ENCODE measurements around the gene BEST1.
"Not testable (repeated sequence)": the region's sequence is repeated elsewhere in the genome, so short reads cannot be mapped to it uniquely, and the experiment has no call there.

The BEST1 gene

DNA sequence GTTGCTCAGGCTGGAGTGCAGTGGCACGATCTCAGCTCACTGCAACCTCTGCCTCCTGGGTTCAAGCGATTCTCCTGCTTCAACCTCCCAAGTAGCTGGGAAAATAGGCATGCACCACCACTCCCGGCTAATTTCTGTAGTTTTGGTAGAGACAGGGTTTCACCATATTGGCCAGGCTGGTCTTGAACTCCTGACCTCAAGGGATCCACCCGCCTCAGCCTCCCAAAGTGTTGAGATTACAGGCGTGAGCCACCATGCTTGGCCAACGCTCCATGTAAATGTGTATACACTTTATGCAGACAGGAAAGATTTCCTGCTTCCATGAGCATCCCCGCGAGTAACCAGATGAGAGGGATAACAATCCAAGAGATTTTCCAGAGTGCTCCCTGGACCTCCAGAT is 52.1 kb downstream of the BEST1 start:
- no CpG with 5 or more reads among the region's 8 CpGs for WGBS (ENCODE audit: extremely low coverage, insufficient coverage, insufficient read length)
- not testable (repeated sequence) for H4K8ac ChIP-seq (ENCODE audit: low read depth, low read length)

DNA sequence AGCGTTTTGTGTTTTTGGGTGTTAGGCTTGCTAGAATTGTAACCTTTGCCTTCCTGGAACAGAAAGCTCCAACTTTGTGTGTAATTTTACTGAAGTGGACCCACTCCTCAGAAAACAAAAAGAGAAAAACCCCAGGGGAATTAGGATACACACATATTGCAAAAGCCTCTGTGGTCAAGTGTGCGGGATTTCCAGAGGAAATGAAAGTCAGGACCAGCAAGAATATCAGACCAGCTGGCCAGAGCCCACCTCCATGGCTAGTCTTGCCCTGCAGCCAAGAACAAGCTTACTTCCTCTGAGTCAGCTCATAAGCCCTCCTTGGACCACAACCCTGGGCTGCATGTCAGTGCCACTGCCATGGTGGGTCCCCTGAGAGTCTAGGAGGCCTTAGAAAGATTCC is 54.3 kb downstream of the BEST1 start:
- Histone ChIP-seq H2AFZ (ENCODE audit: insufficient read depth, low read length, poor library complexity) (no peak overlapping the region), H3K27me3 (ENCODE audit: insufficient read depth, low read length) (no peaks in the 10 kb centered on the region), H3K36me3 (ENCODE audit: control insufficient read depth in 1 of 2, insufficient read depth in 2 of 2, low read length in 2 of 2) (no peaks in the 10 kb centered on the region), H3K4ac (ENCODE audit: low read depth, low read length) (no peak overlapping the region), H3K4me1 (ENCODE audit: control insufficient read depth in 1 of 2, insufficient read depth in 2 of 2, low read length in 2 of 2) (peaks cover 0 to 2% of the 10 kb centered on the region in 2 experiments), H4K91ac (ENCODE audit: low read depth, low read length) (no peak overlapping the region), H3K4me3 (ENCODE audit: low read depth, low read length) (no peak overlapping the region), H3K23ac (ENCODE audit: low read length) (no peak overlapping the region), H3K27ac (ENCODE audit: low read depth, low read length) (no peak overlapping the region), H2AK5ac (ENCODE audit: low read length) (no peak overlapping the region), H3K9ac (ENCODE audit: low read length) (no peak overlapping the region), H2BK5ac (ENCODE audit: low read depth, low read length, poor library complexity) (no peak overlapping the region), H4K8ac (ENCODE audit: low read depth, low read length) (no peak overlapping the region), H3K79me1 (ENCODE audit: low read length) (no peaks in the 10 kb centered on the region), H2BK120ac (ENCODE audit: insufficient read depth, low read length, poor library complexity) (no peak overlapping the region), H2BK12ac (ENCODE audit: low read length) (no peak overlapping the region), H3K79me2 (ENCODE audit: control insufficient read depth, insufficient read depth, low read length, poor library complexity) (no peaks in the 10 kb centered on the region), H3K14ac (ENCODE audit: low read length) (no peak overlapping the region), H3K4me2 (ENCODE audit: low read length) (no peak overlapping the region), H4K12ac (ENCODE audit: low read depth, low read length) (no peak overlapping the region), H3K18ac (ENCODE audit: low read length) (no peak overlapping the region), H3K9me3 (ENCODE audit: insufficient read depth, low read depth, low read length) (peaks cover 4% of the 10 kb centered on the region)
- peak; percentile 13 to 49 for DNase-seq
- no CpG with 5 or more reads among the region's 2 CpGs for WGBS (ENCODE audit: extremely low coverage, insufficient coverage, insufficient read length)

More for the DNA sequence above, 52.1 kb downstream of the BEST1 start:
- not testable (repeated sequence) for H3K4me3 ChIP-seq (ENCODE audit: low read depth, low read length); H3K4ac ChIP-seq (ENCODE audit: low read depth, low read length); H3K23ac ChIP-seq (ENCODE audit: low read length); H3K79me2 ChIP-seq (ENCODE audit: control insufficient read depth, insufficient read depth, low read length, poor library complexity); H3K14ac ChIP-seq (ENCODE audit: low read length); H3K9ac ChIP-seq (ENCODE audit: low read length); H3K4me1 ChIP-seq (ENCODE audit: control insufficient read depth in 1 of 2, insufficient read depth in 2 of 2, low read length in 2 of 2); H2AFZ ChIP-seq (ENCODE audit: insufficient read depth, low read length, poor library complexity); H3K36me3 ChIP-seq (ENCODE audit: control insufficient read depth in 1 of 2, insufficient read depth in 2 of 2, low read length in 2 of 2); H3K9me3 ChIP-seq (ENCODE audit: insufficient read depth, low read depth, low read length); H3K18ac ChIP-seq (ENCODE audit: low read length); H2BK5ac ChIP-seq (ENCODE audit: low read depth, low read length, poor library complexity); H3K27me3 ChIP-seq (ENCODE audit: insufficient read depth, low read length); H3K4me2 ChIP-seq (ENCODE audit: low read length); DNase-seq; H2BK120ac ChIP-seq (ENCODE audit: insufficient read depth, low read length, poor library complexity); H2AK5ac ChIP-seq (ENCODE audit: low read length); H4K12ac ChIP-seq (ENCODE audit: low read depth, low read length); H2BK12ac ChIP-seq (ENCODE audit: low read length); H3K27ac ChIP-seq (ENCODE audit: low read depth, low read length); H4K91ac ChIP-seq (ENCODE audit: low read depth, low read length); H3K79me1 ChIP-seq (ENCODE audit: low read length)

- no peak for DNase-seq
- no peak overlapping the region for H3K4ac ChIP-seq (ENCODE audit: low read depth, low read length)
- H4K12ac ChIP-seq (ENCODE audit: low read depth, low read length): no peak overlapping the region
Observed at GRCh38 chr11:62008193-62008592, 58.0 kb downstream of the BEST1 start.

GRCh38 chr11:62010935-62011528 is 60.9 kb downstream of the BEST1 start:
- no peak overlapping the region for H2BK12ac ChIP-seq (ENCODE audit: low read length)
- H3K4me2 ChIP-seq (ENCODE audit: low read length): no peak overlapping the region
- H3K79me1 ChIP-seq (ENCODE audit: low read length): no peaks in the 10 kb centered on the region
- no peak overlapping the region for H2BK5ac ChIP-seq (ENCODE audit: low read depth, low read length, poor library complexity)
- no peak for DNase-seq
- no peaks in the 10 kb centered on the region for H3K9me3 ChIP-seq (ENCODE audit: insufficient read depth, low read depth, low read length)
- no peak overlapping the region for H2BK120ac ChIP-seq (ENCODE audit: insufficient read depth, low read length, poor library complexity)
- no peak overlapping the region for H3K9ac ChIP-seq (ENCODE audit: low read length)
- H2AK5ac ChIP-seq (ENCODE audit: low read length): no peak overlapping the region
- no peak overlapping the region for H3K14ac ChIP-seq (ENCODE audit: low read length)
- H3K4ac ChIP-seq (ENCODE audit: low read depth, low read length): no peak overlapping the region
- no peak overlapping the region for H4K91ac ChIP-seq (ENCODE audit: low read depth, low read length)
- no peaks in the 10 kb centered on the region for H3K36me3 ChIP-seq (ENCODE audit: control insufficient read depth in 1 of 2, insufficient read depth in 2 of 2, low read length in 2 of 2)
- H3K4me1 ChIP-seq (ENCODE audit: control insufficient read depth in 1 of 2, insufficient read depth in 2 of 2, low read length in 2 of 2): peaks cover 0 to 4% of the 10 kb centered on the region in 2 experiments
- no peaks in the 10 kb centered on the region for H3K79me2 ChIP-seq (ENCODE audit: control insufficient read depth, insufficient read depth, low read length, poor library complexity)
- no peak overlapping the region for H4K12ac ChIP-seq (ENCODE audit: low read depth, low read length)
- no peak overlapping the region for H3K18ac ChIP-seq (ENCODE audit: low read length)
- H4K8ac ChIP-seq (ENCODE audit: low read depth, low read length): no peak overlapping the region
- WGBS (ENCODE audit: extremely low coverage, insufficient coverage, insufficient read length): no CpG with 5 or more reads among the region's 4 CpGs
- H3K27me3 ChIP-seq (ENCODE audit: insufficient read depth, low read length): no peaks in the 10 kb centered on the region
- H3K4me3 ChIP-seq (ENCODE audit: low read depth, low read length): no peak overlapping the region
- H3K27ac ChIP-seq (ENCODE audit: low read depth, low read length): no peak overlapping the region
- H3K23ac ChIP-seq (ENCODE audit: low read length): no peak overlapping the region
- H2AFZ ChIP-seq (ENCODE audit: insufficient read depth, low read length, poor library complexity): no peak overlapping the region

More at GRCh38 chr11:62008193-62008592, 58.0 kb downstream of the BEST1 start:
- Histone ChIP-seq H3K27me3 (ENCODE audit: insufficient read depth, low read length) (no peaks in the 10 kb centered on the region), H3K27ac (ENCODE audit: low read depth, low read length) (no peak overlapping the region), H2BK120ac (ENCODE audit: insufficient read depth, low read length, poor library complexity) (no peak overlapping the region), H3K4me2 (ENCODE audit: low read length) (no peak overlapping the region), H3K23ac (ENCODE audit: low read length) (no peak overlapping the region), H3K79me2 (ENCODE audit: control insufficient read depth, insufficient read depth, low read length, poor library complexity) (no peaks in the 10 kb centered on the region), H2BK12ac (ENCODE audit: low read length) (no peak overlapping the region), H3K36me3 (ENCODE audit: control insufficient read depth in 1 of 2, insufficient read depth in 2 of 2, low read length in 2 of 2) (no peaks in the 10 kb centered on the region), H4K8ac (ENCODE audit: low read depth, low read length) (no peak overlapping the region), H2BK5ac (ENCODE audit: low read depth, low read length, poor library complexity) (no peak overlapping the region), H3K18ac (ENCODE audit: low read length) (no peak overlapping the region), H3K9me3 (ENCODE audit: insufficient read depth, low read depth, low read length) (no peaks in the 10 kb centered on the region), H3K79me1 (ENCODE audit: low read length) (no peaks in the 10 kb centered on the region), H3K4me3 (ENCODE audit: low read depth, low read length) (no peak overlapping the region), H3K4me1 (ENCODE audit: control insufficient read depth in 1 of 2, insufficient read depth in 2 of 2, low read length in 2 of 2) (peaks cover 0 to 4% of the 10 kb centered on the region in 2 experiments), H3K9ac (ENCODE audit: low read length) (no peak overlapping the region), H2AFZ (ENCODE audit: insufficient read depth, low read length, poor library complexity) (no peak overlapping the region), H3K14ac (ENCODE audit: low read length) (no peak overlapping the region), H2AK5ac (ENCODE audit: low read length) (no peak overlapping the region), H4K91ac (ENCODE audit: low read depth, low read length) (no peak overlapping the region)
- WGBS (ENCODE audit: extremely low coverage, insufficient coverage, insufficient read length): no CpG with 5 or more reads among the region's 1 CpG
